ENCODE measurements around the gene LANCL3.

DNA sequence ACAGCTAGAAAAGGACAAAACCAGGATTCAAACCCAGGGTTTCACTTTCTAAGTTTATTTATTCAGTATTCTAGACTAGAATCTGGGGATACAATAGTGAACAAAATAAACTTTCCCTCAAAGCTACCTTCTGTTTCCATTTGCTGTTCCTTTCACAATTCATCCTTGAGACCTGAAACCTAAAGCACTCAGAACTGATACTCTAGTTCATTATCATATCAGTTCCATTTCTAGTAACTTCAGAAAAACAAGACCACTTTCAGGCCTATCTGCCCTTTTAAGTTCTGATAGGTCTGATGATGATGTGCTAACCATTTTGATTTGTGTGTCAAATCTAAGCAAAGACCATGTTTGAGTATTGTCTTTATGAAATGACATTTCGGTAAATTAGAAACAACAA, 106.3 kb downstream of the LANCL3 start:
- TF ChIP-seq, protein P1, sequence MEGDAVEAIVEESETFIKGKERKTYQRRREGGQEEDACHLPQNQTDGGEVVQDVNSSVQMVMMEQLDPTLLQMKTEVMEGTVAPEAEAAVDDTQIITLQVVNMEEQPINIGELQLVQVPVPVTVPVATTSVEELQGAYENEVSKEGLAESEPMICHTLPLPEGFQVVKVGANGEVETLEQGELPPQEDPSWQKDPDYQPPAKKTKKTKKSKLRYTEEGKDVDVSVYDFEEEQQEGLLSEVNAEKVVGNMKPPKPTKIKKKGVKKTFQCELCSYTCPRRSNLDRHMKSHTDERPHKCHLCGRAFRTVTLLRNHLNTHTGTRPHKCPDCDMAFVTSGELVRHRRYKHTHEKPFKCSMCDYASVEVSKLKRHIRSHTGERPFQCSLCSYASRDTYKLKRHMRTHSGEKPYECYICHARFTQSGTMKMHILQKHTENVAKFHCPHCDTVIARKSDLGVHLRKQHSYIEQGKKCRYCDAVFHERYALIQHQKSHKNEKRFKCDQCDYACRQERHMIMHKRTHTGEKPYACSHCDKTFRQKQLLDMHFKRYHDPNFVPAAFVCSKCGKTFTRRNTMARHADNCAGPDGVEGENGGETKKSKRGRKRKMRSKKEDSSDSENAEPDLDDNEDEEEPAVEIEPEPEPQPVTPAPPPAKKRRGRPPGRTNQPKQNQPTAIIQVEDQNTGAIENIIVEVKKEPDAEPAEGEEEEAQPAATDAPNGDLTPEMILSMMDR (IDR thresholded peaks at IDR 0.05; ENCODE audit: insufficient read depth, low read length, poor library complexity, severe bottlenecking) = no peak
- TF ChIP-seq EZH2phosphoT487 (conservative IDR thresholded peaks at IDR 0.05; ENCODE audit: low read length) = no peak

Data from SU-DHL-6 (cell line).